Gastrocnemius medialis (tissue), 4 donors: ENCODE results near the gene ATP13A5.

Experiments
- POLR2A ChIP-seq, 2 donors: fragments of 450-650 bp; IDR thresholded peaks; one replicate each; pipeline ENCODE4 v1.6.1; 2017; ENCODE audit warnings: antibody characterized with exemption in 2 of 2, mild to moderate bottlenecking in 2 of 2, moderate library complexity in 2 of 2
- TF ChIP-seq, protein P1 (sequence below), 5 experiments: fragments of 450-650 bp in 3 of 5; fragments of 200-600 bp in 2 of 5; sonication (generic) in 2 of 5; IDR thresholded peaks in 4 of 5; conservative IDR thresholded peaks in 1 of 5; 1 replicate in 4 of 5; 2 replicates in 1 of 5; pipeline ENCODE4 v1.5.1; 2016 to 2019; ENCODE audit warnings: antibody characterized with exemption in 5 of 5, mild to moderate bottlenecking in 3 of 5, moderate library complexity in 3 of 5

GRCh38 chr3:193230610-193231009 is 147.9 kb downstream of the ATP13A5 start:
- TF ChIP-seq, protein P1, sequence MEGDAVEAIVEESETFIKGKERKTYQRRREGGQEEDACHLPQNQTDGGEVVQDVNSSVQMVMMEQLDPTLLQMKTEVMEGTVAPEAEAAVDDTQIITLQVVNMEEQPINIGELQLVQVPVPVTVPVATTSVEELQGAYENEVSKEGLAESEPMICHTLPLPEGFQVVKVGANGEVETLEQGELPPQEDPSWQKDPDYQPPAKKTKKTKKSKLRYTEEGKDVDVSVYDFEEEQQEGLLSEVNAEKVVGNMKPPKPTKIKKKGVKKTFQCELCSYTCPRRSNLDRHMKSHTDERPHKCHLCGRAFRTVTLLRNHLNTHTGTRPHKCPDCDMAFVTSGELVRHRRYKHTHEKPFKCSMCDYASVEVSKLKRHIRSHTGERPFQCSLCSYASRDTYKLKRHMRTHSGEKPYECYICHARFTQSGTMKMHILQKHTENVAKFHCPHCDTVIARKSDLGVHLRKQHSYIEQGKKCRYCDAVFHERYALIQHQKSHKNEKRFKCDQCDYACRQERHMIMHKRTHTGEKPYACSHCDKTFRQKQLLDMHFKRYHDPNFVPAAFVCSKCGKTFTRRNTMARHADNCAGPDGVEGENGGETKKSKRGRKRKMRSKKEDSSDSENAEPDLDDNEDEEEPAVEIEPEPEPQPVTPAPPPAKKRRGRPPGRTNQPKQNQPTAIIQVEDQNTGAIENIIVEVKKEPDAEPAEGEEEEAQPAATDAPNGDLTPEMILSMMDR (IDR thresholded peaks at IDR 0.05 in 4 of 5, conservative IDR thresholded peaks at IDR 0.05 in 1 of 5): no peak
- no peak for TF ChIP-seq POLR2A (IDR thresholded peaks at IDR 0.05)
